Neuronal stem cell (in vitro differentiated cells): ENCODE data around the gene KHDC1L.
"Not testable (repeated sequence)": the region's sequence is repeated elsewhere in the genome, so short reads cannot be mapped to it uniquely, and the experiment has no call there.

Source experiments
- DNase-seq: peaks from one replicate; pipeline ENCODE4 v3.0.0-alpha.2; 2013; ENCODE audit warnings: low spot score
- H2AFZ ChIP-seq: one replicate; pipeline ENCODE4 v1.6.1; 2013; ENCODE audit warnings: mild to moderate bottlenecking, low read length, inconsistent platforms
- H2AK5ac ChIP-seq: 2 replicates; pipeline ENCODE4 v1.6.1; 2013; ENCODE audit warnings: low read depth, mild to moderate bottlenecking, inconsistent platforms, low read length, moderate library complexity, mixed read lengths
- H2BK120ac ChIP-seq: 2 replicates; pipeline ENCODE4 v1.6.1; 2013; ENCODE audit warnings: low read depth, mild to moderate bottlenecking, inconsistent platforms, low read length, moderate library complexity, mixed read lengths
- H2BK12ac ChIP-seq: one replicate; pipeline ENCODE4 v1.6.1; 2013; ENCODE audit warnings: low read length, inconsistent platforms
- H2BK15ac ChIP-seq: 2 replicates; pipeline ENCODE4 v1.6.1; 2013; ENCODE audit warnings: mild to moderate bottlenecking, low read length, inconsistent platforms, mixed read lengths
- H2BK5ac ChIP-seq: one replicate; pipeline ENCODE4 v1.6.1; 2013; ENCODE audit warnings: inconsistent platforms, mild to moderate bottlenecking, low read length, moderate library complexity
- H3K14ac ChIP-seq: one replicate; pipeline ENCODE4 v1.6.1; 2013; ENCODE audit warnings: low read length, inconsistent platforms
- H3K18ac ChIP-seq: 2 replicates; pipeline ENCODE4 v1.6.1; 2013; ENCODE audit warnings: low read length, inconsistent platforms
- H3K23ac ChIP-seq: 2 replicates; pipeline ENCODE4 v1.6.1; 2013; ENCODE audit warnings: low read depth, mild to moderate bottlenecking, mixed read lengths, low read length, inconsistent platforms; ENCODE audit not compliant: poor library complexity
- H3K27ac ChIP-seq: replicated peaks from 3 replicates; pipeline ENCODE4 v1.5.1; 2013; ENCODE audit warnings: low read length, inconsistent platforms
- H3K27me3 ChIP-seq, 3 experiments: 2 replicates each; pipeline ENCODE4 v1.6.1; 2013; ENCODE audit warnings: low read length in 3 of 3, mild to moderate bottlenecking in 2 of 3, inconsistent platforms in 1 of 3, low read depth in 1 of 3, mixed read lengths in 1 of 3, moderate library complexity in 1 of 3; ENCODE audit not compliant: control insufficient read depth in 3 of 3, insufficient read depth in 3 of 3
- H3K36me3 ChIP-seq, 2 donors: replicated peaks in 1 of 2; 2 replicates each; pipeline ENCODE4 v1.6.1; 2013; ENCODE audit warnings: low read length in 2 of 2; ENCODE audit not compliant: control insufficient read depth in 2 of 2, insufficient read depth in 2 of 2
- H3K4ac ChIP-seq: 2 replicates; pipeline ENCODE4 v1.6.1; 2013; ENCODE audit warnings: inconsistent platforms, mild to moderate bottlenecking, low read length, moderate library complexity
- H3K4me1 ChIP-seq, 2 donors: 1 replicate in 1 of 2; 2 replicates in 1 of 2; pipeline ENCODE4 v1.6.1; 2013; ENCODE audit warnings: low read length in 2 of 2, low read depth in 1 of 2; ENCODE audit not compliant: control insufficient read depth in 2 of 2, insufficient read depth in 1 of 2
- H3K4me2 ChIP-seq: one replicate; pipeline ENCODE4 v1.6.1; 2013; ENCODE audit warnings: mild to moderate bottlenecking, low read length, inconsistent platforms; ENCODE audit not compliant: insufficient read depth, poor library complexity, severe bottlenecking
- H3K4me3 ChIP-seq, 2 donors: 2 replicates each; pipeline ENCODE4 v1.5.1; 2013; ENCODE audit warnings: low read length in 2 of 2, mild to moderate bottlenecking in 2 of 2, inconsistent platforms in 1 of 2, moderate library complexity in 1 of 2
- H3K79me1 ChIP-seq: one replicate; pipeline ENCODE4 v1.6.1; 2013; ENCODE audit warnings: low read depth, mild to moderate bottlenecking, inconsistent platforms, low read length, moderate library complexity
- H3K9ac ChIP-seq: one replicate; pipeline ENCODE4 v1.6.1; 2013; ENCODE audit warnings: mild to moderate bottlenecking, low read depth, low read length, inconsistent platforms; ENCODE audit not compliant: poor library complexity
- H3K9me3 ChIP-seq, 2 donors: replicated peaks in 1 of 2; 2 replicates each; pipeline versions ENCODE3 to v1.6.1; 2013; ENCODE audit warnings: low read length in 2 of 2, mild to moderate bottlenecking in 2 of 2, inconsistent platforms in 1 of 2, low read depth in 1 of 2, mixed read lengths in 1 of 2, moderate library complexity in 1 of 2; ENCODE audit not compliant: control insufficient read depth in 2 of 2, insufficient read depth in 1 of 2
- H4K8ac ChIP-seq: one replicate; pipeline ENCODE4 v1.6.1; 2013; ENCODE audit warnings: low read depth, mild to moderate bottlenecking, inconsistent platforms, low read length, moderate library complexity
- H4K91ac ChIP-seq: one replicate; pipeline ENCODE4 v1.6.1; 2013; ENCODE audit warnings: low read length, low read depth, mild to moderate bottlenecking, inconsistent platforms; ENCODE audit not compliant: poor library complexity
- WGBS, 2 donors: extraction: QIAGEN DNeasy Blood & Tissue Kit; methylation state at CpG; one replicate each; pipeline ENCODE4 v1.1.7; 2013; ENCODE audit warnings: missing lambda C conversion rate in 2 of 2, mixed read lengths in 1 of 2; ENCODE audit not compliant: insufficient read length in 2 of 2, insufficient replicate concordance in 1 of 2; ENCODE audit errors: extremely low coverage in 2 of 2; 5-methylcytosine and 5-hydroxymethylcytosine counted together

KHDC1L gene

DNA sequence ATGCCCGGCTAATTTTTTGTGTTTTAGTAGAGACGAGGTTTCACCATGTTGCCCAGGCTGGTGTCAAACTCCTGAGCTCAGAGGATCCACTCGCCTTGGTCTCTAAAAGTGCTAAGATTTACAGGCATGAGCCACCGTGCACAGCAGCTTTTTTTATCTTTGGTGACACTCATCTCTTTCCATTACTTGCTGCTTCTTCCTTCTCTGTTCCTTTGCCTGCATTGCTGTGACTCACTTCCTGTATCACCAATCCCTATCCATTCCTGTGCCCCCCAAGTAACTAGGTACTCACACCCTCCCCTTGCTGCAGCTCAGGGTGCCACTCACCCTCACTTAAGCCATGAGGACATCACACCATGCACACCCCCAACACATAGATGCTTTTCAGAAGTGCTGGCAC, 24.6 kb downstream of the KHDC1L start:
- Histone ChIP-seq H2AFZ (no peak overlapping the region), H3K18ac (no peak overlapping the region), H3K79me1 (no peaks in the 10 kb centered on the region), H3K4me3 (no peak overlapping the region), H3K14ac (no peak overlapping the region), H3K27me3 (no peaks in the 10 kb centered on the region), H3K36me3 (no peaks in the 10 kb centered on the region), H2BK15ac (no peak overlapping the region), H3K4me2 (no peak overlapping the region), H3K4me1 (no peaks in the 10 kb centered on the region), H3K23ac (no peak overlapping the region), H4K8ac (no peak overlapping the region), H4K91ac (no peak overlapping the region), H3K4ac (no peak overlapping the region), H2BK5ac (no peak overlapping the region), H3K9me3 (peaks cover 0 to 1% of the 10 kb centered on the region in 2 donors), H2BK120ac (no peak overlapping the region), H2AK5ac (no peak overlapping the region), H3K27ac (no peak overlapping the region), H3K9ac (peak overlapping the region; percentile 1), H2BK12ac (no peak overlapping the region)
- no peak for DNase-seq
- no CpG with 5 or more reads among the region's 4 CpGs for WGBS, 2 donors

DNA sequence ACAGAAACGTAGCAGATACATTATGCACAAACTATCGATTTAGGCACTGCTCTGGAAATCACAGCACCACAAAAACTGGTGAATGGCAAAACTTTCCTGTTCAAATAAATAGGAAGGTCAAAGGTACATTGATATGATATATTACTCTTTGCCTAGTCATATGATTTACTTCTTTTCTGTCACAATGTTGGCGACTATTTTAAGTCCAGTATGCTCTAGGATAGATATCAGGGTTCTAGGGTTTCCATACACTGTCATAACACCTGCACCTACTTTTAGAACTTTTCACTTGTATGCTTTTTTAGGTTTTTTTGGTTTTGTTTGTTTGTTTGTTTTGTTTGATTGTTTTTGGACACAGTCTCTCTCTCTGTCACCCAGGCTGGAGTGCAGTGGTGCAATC, 25.0 kb downstream of the KHDC1L start:
- Histone ChIP-seq H3K4me1 (no peaks in the 10 kb centered on the region), H3K27ac (no peak overlapping the region), H3K79me1 (no peaks in the 10 kb centered on the region), H2BK12ac (no peak overlapping the region), H3K23ac (no peak overlapping the region), H3K36me3 (no peaks in the 10 kb centered on the region), H3K9ac (no peak overlapping the region), H3K4ac (no peak overlapping the region), H2BK120ac (no peak overlapping the region), H2BK15ac (no peak overlapping the region), H3K4me3 (no peak overlapping the region), H3K4me2 (no peak overlapping the region), H2AK5ac (no peak overlapping the region), H3K27me3 (no peaks in the 10 kb centered on the region), H3K18ac (no peak overlapping the region), H3K14ac (no peak overlapping the region), H4K8ac (no peak overlapping the region), H2BK5ac (no peak overlapping the region), H4K91ac (no peak overlapping the region), H3K9me3 (peaks cover 0 to 1% of the 10 kb centered on the region in 2 donors), H2AFZ (no peak overlapping the region)
- no CpG with 5 or more reads among the region's 3 CpGs for WGBS, 2 donors
- no peak for DNase-seq

GRCh38 chr6:73194744-73195143, 30.6 kb downstream of the KHDC1L start:
- H3K27ac ChIP-seq, result no peak overlapping the region
- H3K4me3 ChIP-seq, result no peak overlapping the region
- no peaks in the 10 kb centered on the region for H3K9me3 ChIP-seq
- no peak for DNase-seq
- no peak overlapping the region for H3K18ac ChIP-seq
- no peaks in the 10 kb centered on the region for H3K36me3 ChIP-seq
- no peak overlapping the region for H2BK5ac ChIP-seq
- no peak overlapping the region for H2BK12ac ChIP-seq
- H3K4me1 ChIP-seq, result no peaks in the 10 kb centered on the region
- no peak overlapping the region for H3K9ac ChIP-seq
- no CpG with 5 or more reads among the region's 7 CpGs for WGBS, 2 donors
- H4K91ac ChIP-seq, result no peak overlapping the region
- H3K79me1 ChIP-seq, result no peaks in the 10 kb centered on the region
- H3K27me3 ChIP-seq, result no peaks in the 10 kb centered on the region
- no peak overlapping the region for H2BK120ac ChIP-seq
- no peak overlapping the region for H4K8ac ChIP-seq
- H2AK5ac ChIP-seq, result no peak overlapping the region
- H3K4me2 ChIP-seq, result no peak overlapping the region
- H2AFZ ChIP-seq, result no peak overlapping the region
- no peak overlapping the region for H2BK15ac ChIP-seq
- no peak overlapping the region for H3K23ac ChIP-seq
- H3K4ac ChIP-seq, result no peak overlapping the region
- H3K14ac ChIP-seq, result no peak overlapping the region

GRCh38 chr6:73193302-73193701, 32.0 kb downstream of the KHDC1L start:
- WGBS, 2 donors, result no CpG with 5 or more reads among the region's 4 CpGs
- H3K9me3 ChIP-seq, H3K18ac ChIP-seq, H2BK12ac ChIP-seq, H3K4me1 ChIP-seq, H2AFZ ChIP-seq, H3K9ac ChIP-seq, H3K79me1 ChIP-seq, H4K91ac ChIP-seq, H3K14ac ChIP-seq, H3K36me3 ChIP-seq, H4K8ac ChIP-seq, H3K27me3 ChIP-seq, H2AK5ac ChIP-seq, H3K4me3 ChIP-seq, H2BK5ac ChIP-seq, H3K4me2 ChIP-seq, H3K23ac ChIP-seq, H2BK120ac ChIP-seq, DNase-seq, H2BK15ac ChIP-seq, H3K4ac ChIP-seq, H3K27ac ChIP-seq: not testable (repeated sequence)
